Body of pancreas (tissue), 4 donors: ENCODE data around the gene TUBGCP4. TPM values are rescaled to one million over a fixed set of nuclear protein-coding genes. Genes with fewer than 3 reads are reported as not detected.

Experiments used
- ATAC-seq: fragments of 150-250 bp; one replicate; pipeline ENCODE4 v1.9.1; 2016
- DNase-seq, 4 donors: peaks; one replicate each; pipeline ENCODE4 v3.0.0-alpha.2; 2019
- H3K27ac ChIP-seq, 4 donors: fragments of 200-600 bp; sonication (generic); 1 replicate in 3 of 4; 2 replicates in 1 of 4; pipeline versions ENCODE4 v1.5.1 to v1.6.1; 2016 to 2019; ENCODE audit warnings: mild to moderate bottlenecking in 1 of 4, mixed read lengths in 1 of 4, moderate library complexity in 1 of 4
- H3K27me3 ChIP-seq, 2 donors: fragments of 200-600 bp; sonication (generic); one replicate each; pipeline ENCODE4 v1.6.0; 2016; ENCODE audit warnings: mild to moderate bottlenecking in 1 of 2
- H3K36me3 ChIP-seq, 2 donors: fragments of 200-600 bp; sonication (generic); replicated peaks in 1 of 2; 2 replicates each; pipeline ENCODE4 v1.5.1; 2016; ENCODE audit warnings: low read depth in 2 of 2; ENCODE audit not compliant: insufficient read depth in 1 of 2
- H3K4me1 ChIP-seq: fragments of 200-600 bp; sonication (generic); one replicate; pipeline ENCODE4 v1.6.0; 2016
- H3K4me3 ChIP-seq, 2 donors: fragments of 200-600 bp; sonication (generic); 1 replicate in 1 of 2; 2 replicates in 1 of 2; pipeline ENCODE4 v1.5.1; 2016 to 2019
- H3K9me3 ChIP-seq, 3 donors: fragments of 200-600 bp; sonication (generic); 1 replicate in 2 of 3; 2 replicates in 1 of 3; pipeline ENCODE4 v1.5.1; 2016
- CTCF ChIP-seq, 7 experiments: fragments of 450-650 bp in 4 of 7; fragments of 200-600 bp in 3 of 7; sonication (generic) in 3 of 7; IDR thresholded peaks; one replicate each; pipeline ENCODE4 v1.5.1; 2016 to 2019; ENCODE audit warnings: antibody characterized with exemption in 7 of 7
- POLR2A ChIP-seq, 3 donors: fragments of 450-650 bp; IDR thresholded peaks; one replicate each; pipeline ENCODE4 v1.6.1; 2016; ENCODE audit warnings: antibody characterized with exemption in 3 of 3, mild to moderate bottlenecking in 2 of 3
- WGBS, 2 donors: methylation state at CpG; one replicate each; pipeline ENCODE4 v1.1.5; 2017; 5-methylcytosine and 5-hydroxymethylcytosine counted together
- intact Hi-C: fragments of 100-400 bp; cut with DNase I; formaldehyde crosslinking; loops from one replicate; pipeline ENCODE4 v1.15.1; 2023
- total RNA-seq, 2 donors: library from RNA; depleted of rRNA; stranded (reverse); fragments of >200 nt; gene quantifications; one replicate each; pipeline ENCODE4 v1.1.0, GENCODE V29; 2016

The TUBGCP4 gene
- total RNA-seq, 2 donors from 2014 or later, result 12.2 to 22.1 TPM

GRCh38 chr15:43408789-43409188 is 37.9 kb downstream of the TUBGCP4 start:
- H3K27me3 ChIP-seq, result no peaks in the 10 kb centered on the region
- no peak overlapping the region for H3K4me3 ChIP-seq
- TF ChIP-seq CTCF (IDR thresholded peaks at IDR 0.05), result no peak
- TF ChIP-seq POLR2A (IDR thresholded peaks at IDR 0.05), result no peak
- H3K9me3 ChIP-seq, result no peaks in the 10 kb centered on the region
- H3K4me1 ChIP-seq, result no peaks in the 10 kb centered on the region
- 63 to 76% methylated on average over 4 of the region's 4 CpGs for WGBS, 2 donors
- no peak overlapping the region for H3K27ac ChIP-seq
- DNase-seq (peak in 1 of 4 donors; percentile 2), ATAC-seq (no peak)
- peaks cover 6 to 33% of the 10 kb centered on the region in 2 donors for H3K36me3 ChIP-seq
- intact Hi-C loops, result no loop called here

GRCh38 chr15:43410572-43411214 is 39.8 kb downstream of the TUBGCP4 start:
- DNase-seq (no peak), ATAC-seq (no peak)
- no peaks in the 10 kb centered on the region for H3K4me1 ChIP-seq
- no peak overlapping the region for H3K27ac ChIP-seq
- intact Hi-C loops, result no loop called here
- peaks cover 6 to 24% of the 10 kb centered on the region in 2 donors for H3K36me3 ChIP-seq
- WGBS, 2 donors, result 91 to 96% methylated on average over 5 of the region's 5 CpGs
- no peaks in the 10 kb centered on the region for H3K27me3 ChIP-seq
- no peaks in the 10 kb centered on the region for H3K9me3 ChIP-seq
- TF ChIP-seq CTCF (IDR thresholded peaks at IDR 0.05), result no peak
- TF ChIP-seq POLR2A (IDR thresholded peaks at IDR 0.05), result no peak
- H3K4me3 ChIP-seq, result no peak overlapping the region

- no peak for TF ChIP-seq CTCF (IDR thresholded peaks at IDR 0.05)
- TF ChIP-seq POLR2A (IDR thresholded peaks at IDR 0.05), result no peak
- intact Hi-C loops, result no loop called here
- Histone ChIP-seq H3K4me3 (no peak overlapping the region), H3K4me1 (no peaks in the 10 kb centered on the region), H3K27ac (no peak overlapping the region), H3K36me3 (peaks cover 6 to 20% of the 10 kb centered on the region in 2 donors), H3K27me3 (no peaks in the 10 kb centered on the region), H3K9me3 (no peaks in the 10 kb centered on the region)
- DNase-seq (no peak), ATAC-seq (no peak)
- WGBS, 2 donors, result 95 to 100% methylated on average over 1 of the region's 1 CpG
Observed at GRCh38 chr15:43412096-43412495, 41.2 kb downstream of the TUBGCP4 start.

DNA sequence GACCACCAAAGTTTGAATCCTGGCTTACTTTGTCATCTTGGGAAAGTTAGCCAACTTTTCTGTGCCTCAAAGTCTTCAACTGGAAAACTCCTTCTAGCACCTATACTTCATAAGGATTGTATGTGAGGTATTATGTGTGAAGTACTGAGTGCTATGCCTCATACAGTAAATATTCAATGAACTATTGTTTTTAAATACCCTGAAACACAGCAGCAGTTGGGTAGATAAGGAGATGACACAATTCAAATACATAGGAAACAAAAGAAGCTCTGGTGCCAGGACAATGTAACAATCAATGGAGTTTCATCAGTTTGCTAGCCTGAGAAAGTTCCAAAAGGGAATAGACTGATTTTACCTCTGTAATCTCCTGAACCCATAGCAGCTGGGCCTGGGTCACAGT is 43.3 kb downstream of the TUBGCP4 start:
- no peak overlapping the region for H3K27ac ChIP-seq
- TF ChIP-seq POLR2A (IDR thresholded peaks at IDR 0.05), result no peak
- TF ChIP-seq CTCF (IDR thresholded peaks at IDR 0.05), result no peak
- no peak for ATAC-seq
- intact Hi-C loops, result no loop called here
- no peaks in the 10 kb centered on the region for H3K4me1 ChIP-seq
- DNase-seq, result no peak
- no peaks in the 10 kb centered on the region for H3K9me3 ChIP-seq
- no peaks in the 10 kb centered on the region for H3K27me3 ChIP-seq
- no peak overlapping the region for H3K4me3 ChIP-seq
- H3K36me3 ChIP-seq, result peaks cover 0 to 8% of the 10 kb centered on the region in 2 donors

DNA sequence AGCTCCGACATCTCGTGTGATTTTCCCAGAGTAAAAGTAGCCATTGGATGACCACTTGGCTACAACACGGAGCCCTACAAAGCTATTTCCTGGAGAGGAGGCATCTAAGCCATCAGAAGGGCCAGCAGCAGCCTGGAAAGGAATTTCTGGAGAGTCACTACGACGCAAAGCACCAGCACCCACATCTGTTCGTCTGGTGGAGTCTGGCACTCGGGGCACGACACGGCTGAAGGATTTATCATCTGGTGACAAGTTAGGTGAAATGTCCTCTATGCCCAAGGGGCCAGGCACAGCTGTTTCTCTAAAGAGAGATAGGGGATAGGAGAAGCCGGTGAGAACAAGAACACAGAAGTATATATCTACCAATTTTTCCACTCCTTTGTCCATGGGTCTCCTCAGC is 49.5 kb downstream of the TUBGCP4 start:
- ATAC-seq, result no peak
- H3K9me3 ChIP-seq, result no peaks in the 10 kb centered on the region
- no peak for DNase-seq
- H3K4me1 ChIP-seq, result no peaks in the 10 kb centered on the region
- H3K36me3 ChIP-seq, result peaks cover 0 to 15% of the 10 kb centered on the region in 2 donors
- WGBS, 2 donors, result 86 to 91% methylated on average over 10 of the region's 10 CpGs
- intact Hi-C loops, result no loop called here
- no peaks in the 10 kb centered on the region for H3K27me3 ChIP-seq
- H3K4me3 ChIP-seq, result no peak overlapping the region
- TF ChIP-seq POLR2A (IDR thresholded peaks at IDR 0.05), result no peak
- no peak for TF ChIP-seq CTCF (IDR thresholded peaks at IDR 0.05)
- H3K27ac ChIP-seq, result no peak overlapping the region
